NCI-H2227 treated with DMSO at 0.1 percent for 48 hours (cell line): Measurements from ENCODE around the gene LAMA3.

ENCODE experiments used
- DNase-seq: peaks from one replicate; lab custom pipeline; 2025; lab: John Stamatoyannopoulos, UW

The LAMA3 gene

DNA sequence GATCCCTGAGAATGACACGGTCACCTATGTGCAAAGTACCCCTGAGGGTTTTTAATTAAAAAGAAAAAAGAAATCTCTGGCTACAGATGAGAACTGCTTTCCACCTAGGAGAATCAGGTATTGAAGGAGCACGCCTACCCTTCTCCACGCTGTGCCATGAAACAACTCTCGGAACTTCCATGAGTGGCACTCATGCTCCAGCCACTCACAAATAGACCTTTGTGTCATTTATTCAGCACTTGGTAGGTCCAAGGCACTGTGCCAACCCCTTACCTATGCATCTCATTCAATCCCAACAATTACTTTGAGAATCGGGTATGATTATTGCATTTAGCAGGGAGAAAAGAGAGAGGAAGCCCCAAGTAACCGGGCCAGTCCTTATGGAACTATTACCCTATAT, 280.4 kb downstream of the LAMA3 start:
- DNase-seq = no peak

DNA sequence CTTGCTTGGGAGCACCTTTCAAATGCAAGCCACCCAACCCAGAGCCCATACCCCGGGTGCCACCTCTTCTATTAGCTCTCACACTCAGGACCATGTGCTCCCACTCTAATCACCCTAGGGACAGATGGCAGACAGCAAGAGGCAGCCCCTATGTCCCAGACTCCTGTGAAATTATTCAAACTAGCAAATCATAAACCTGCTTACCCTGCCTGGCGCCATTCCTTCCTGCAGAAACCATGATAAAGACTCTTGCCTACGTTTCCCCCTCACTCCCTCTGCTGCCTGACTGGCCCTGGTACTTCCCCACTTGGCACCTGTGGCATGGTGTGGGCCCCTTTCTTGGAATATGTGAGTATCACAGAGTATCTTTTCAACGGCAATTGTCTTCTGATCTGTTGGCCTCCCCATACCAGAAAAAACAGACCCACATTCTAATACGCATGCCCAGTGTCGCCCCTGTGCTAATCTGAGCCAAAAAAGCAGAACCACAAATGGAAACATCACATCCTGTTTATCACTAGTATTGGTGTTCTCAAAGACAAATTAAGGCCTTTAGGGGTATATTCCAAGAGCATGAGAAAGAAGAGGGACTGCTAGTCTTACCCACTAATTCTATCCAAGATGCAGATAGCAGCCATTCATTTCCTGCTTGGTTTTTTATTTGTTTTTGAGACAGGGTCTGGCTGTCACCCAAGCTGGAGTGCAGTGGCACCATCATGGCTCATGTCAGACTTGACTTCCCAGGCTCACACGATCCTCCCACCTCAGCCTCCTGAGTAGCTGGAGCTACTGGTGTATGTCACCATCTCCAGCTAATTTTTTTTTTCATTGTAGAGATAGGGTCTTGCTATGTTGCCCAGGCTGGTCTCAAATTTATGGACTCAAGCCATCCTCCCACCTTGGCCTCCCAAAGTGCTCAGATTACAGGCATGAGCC, 281.2 kb downstream of the LAMA3 start:
- no peak for DNase-seq

DNA sequence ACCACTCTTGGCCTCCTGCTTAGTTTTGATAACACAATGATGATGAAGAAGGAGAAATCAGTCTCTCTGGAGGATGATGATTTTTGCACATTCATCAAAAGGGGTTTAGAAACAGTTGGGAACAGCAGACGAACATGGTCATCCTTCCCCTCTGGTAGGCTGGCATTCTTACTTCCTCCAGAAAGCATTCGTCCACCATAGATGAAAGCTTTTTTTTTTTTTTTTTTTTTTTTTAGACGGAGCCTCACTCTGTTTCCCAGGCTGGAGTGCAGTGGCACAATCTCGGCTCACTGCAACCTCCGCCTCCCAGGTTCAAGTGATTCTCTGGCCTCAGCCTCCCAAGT, 281.8 kb downstream of the LAMA3 start:
- DNase-seq = no peak

DNA sequence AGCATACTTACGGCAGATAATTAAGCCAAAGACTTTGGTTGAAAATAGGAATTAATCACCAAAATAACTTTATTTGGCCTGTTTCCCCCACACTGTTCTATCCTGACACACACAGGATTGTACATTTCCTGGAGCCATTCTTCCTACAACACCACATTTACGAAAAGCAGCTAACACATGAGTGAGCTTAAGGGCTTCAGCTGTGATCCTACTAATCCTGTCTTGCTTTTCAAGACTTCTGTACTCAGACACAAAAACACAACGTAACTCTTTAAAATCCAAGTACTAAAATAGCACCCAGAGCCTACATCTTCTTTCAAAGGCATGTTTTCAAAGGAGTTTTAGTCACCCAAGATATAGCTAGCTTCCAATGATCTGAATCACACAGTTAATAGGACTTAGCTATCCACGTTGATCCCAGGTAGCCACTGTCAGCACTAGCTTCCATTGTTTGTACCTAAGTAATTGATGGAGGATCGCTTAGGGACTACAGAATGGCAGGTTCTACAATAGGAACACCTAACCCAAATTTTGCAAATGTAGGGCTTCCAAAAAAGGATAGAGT, 282.5 kb downstream of the LAMA3 start:
- no peak for DNase-seq

DNA sequence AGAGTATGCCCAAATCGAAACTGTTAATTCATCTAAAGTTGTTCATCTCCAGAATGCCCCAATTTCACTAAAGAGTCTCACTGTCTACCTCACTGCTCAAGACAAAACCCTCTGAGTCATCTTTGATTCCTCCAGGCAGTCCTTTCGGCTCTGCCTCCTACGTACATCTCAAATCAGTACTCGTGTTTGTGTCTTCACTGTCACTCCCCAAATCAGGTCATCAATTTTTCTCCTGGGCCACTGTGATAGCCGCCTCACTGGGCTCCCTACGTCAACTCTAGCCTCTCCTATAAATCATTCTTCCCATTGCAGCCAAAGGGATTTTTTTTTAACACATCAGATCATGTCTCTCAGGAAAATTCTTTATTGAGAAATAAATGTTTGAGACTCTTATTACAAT, 283.2 kb downstream of the LAMA3 start:
- no peak for DNase-seq

DNA sequence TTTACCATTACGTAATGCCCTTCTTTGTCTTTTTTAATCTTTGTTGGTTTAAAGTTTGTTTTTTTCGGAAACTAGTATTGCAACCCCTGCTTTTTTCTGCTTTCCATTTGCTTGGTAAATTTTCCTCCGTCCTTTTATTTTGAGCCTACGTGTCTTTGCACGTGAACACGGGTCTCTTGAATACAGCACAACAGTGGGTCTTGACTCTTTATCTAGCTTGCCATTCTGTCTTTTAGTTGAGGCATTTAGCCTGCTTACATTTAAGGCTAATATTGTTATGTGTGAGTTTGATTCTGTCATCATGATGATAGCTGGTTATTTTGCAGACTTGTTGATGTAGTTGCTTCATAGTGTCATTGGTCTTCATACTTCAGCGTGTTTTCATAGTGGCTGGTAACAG, 287.9 kb downstream of the LAMA3 start:
- no peak for DNase-seq

DNA sequence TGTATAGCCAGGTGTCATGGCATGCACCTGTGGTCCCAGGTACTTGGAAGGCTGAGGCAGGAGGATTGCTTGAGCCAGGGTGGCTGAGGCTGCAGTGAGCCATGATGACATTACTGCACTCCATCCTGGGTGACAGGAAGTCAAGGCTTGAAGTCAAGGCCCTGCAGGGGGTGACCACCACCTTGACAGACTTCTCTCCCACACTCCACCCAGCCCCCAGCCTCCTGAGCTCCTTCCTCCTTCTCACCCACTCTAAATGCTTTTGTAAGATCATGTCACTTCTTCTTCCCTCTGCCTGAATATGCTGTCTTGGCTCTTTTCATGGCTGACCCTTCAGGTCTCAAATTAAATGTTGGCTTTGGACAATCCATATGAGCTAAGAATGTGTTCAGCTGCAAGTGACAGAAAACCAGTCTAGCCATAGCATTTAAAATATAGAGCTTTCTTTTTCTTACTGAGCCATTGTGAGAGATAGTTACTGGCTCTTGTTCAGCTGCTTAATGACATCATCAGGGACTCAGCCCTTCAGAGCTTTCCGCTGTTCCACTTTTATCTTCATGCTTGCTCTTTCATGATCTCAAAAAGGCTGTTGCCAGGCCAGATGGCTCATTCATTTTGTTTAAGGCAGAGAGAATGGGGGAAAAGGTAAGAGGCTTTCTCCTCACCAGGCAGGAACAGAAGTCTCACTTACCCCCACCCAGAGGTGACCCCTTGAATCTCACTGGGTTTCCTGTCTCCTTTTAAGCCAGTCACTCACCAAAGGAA, 288.6 kb downstream of the LAMA3 start:
- no peak for DNase-seq

DNA sequence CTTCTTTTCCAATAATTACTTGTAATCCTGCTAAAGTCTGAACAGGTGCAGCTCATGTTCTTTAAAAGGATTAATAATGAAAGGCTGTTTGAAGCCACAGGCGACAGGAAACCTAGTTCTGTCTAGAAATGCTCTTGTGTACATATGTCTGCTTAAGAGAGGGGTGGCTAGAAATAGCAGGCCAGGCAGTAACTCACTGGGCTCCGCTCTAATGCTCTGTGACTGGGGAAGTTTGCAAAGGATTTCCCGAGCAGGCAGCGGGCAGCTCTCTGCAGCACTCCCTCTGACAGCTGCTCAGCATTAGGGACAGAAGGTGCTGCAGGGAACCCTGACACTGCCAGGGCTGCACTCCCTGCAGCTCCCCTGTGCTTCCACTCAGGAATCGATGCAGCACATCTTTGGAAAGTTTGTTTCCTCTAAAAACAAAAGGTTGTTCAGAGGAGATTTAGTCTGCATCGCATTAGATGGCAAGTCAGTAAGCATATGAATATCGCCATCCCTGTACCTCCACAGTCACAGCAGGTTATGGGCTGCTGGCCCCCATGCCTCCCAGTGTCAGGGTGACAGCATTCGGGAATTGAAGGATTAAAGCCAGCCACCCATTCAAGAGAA, 292.2 kb downstream of the LAMA3 start:
- DNase-seq = peak; percentile 79

DNA sequence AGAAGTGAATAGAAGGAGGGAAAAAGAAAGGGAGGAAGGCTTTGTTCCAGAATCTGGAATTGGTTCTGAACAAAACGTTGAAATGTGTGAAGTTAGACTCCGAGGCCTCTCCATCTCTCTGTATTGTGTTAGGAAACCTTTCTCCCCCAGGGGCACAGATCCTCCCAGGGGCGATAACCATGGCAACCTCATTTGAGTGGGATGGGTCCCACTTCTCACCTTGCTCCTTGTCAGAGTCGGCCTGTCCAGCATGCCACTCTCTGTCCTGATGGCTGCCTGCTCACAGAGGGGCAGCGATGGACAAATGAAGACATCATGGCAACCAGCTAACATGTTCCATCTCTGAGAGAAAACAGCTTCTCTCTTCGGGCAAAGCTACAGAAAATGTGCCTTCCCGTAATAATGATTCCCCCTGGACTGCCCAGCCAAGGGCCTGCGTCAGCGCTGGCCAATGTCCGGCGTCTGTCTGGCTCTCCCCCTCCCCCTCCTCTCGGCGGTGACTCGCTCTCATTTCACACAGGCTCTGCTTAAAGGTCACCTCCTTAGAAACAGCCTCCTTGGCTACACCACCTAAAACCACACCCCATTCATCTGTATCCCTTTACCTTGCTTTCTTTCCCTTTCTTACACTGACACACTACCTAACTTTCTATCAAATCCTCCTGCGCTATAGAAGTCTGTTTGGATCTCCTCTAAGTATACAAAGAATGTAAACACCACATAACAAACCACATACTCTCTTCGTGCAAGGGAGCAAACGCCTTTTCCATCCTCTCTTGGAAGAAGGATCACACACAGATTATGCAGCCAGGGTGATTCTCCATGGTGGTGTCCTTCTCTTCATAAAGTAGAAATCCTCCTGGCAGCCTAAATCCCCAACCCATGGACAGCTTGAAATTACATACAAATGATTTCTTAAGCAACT, 293.2 kb downstream of the LAMA3 start:
- DNase-seq = peak; percentile 80

DNA sequence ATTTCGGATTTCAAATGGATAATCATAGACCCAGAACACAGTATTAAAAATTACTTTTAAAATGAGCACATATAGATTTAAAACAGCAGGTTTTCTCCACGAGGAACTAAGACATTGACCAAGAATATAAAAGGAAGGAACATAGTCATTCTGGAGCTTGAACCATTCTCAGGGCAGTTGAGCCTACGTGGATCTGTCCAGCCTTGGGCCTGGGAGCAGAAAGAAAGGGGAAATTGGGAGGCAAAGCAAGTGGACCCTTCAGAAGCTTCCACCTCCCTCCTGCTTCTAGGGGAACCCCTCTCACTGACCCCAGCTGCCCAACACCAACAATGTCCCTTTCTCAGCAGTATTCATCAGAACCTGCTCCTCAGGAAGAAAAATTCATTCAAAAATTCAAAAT, 293.9 kb downstream of the LAMA3 start:
- no peak for DNase-seq

DNA sequence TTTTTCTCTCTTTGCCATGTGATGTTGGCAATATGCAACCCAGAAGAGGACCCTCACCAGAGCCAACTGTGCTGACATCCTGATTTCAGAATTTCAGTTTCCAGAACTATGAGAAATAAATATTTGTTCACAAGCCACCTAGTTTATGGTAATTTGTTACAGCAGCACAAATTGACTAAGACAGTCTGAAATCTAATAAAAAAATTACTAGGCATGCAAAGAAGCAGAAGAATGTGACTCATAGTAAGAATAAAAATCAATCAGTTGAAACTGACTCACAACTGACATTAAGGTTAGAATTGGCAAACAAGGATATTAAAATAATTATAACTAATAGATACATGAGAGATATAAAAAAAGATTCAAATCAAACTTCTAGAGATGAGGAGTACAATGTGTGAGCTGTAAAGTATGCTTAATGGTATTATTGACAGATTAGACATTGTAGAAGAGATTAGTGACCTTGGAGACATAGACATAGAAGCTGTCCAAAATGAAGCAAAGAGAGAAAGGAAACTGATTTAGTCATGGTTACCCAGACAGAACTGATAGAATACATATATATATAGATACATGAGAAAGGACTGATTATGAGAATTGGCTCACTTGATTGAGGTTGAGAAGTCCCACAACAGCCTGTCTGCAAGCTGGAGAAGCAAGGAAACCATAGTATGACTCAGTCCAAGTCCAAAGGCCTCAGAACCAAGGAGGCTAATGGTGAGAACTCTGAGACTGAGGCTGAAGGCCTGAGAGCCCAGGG, 297.5 kb downstream of the LAMA3 start:
- DNase-seq = no peak

DNA sequence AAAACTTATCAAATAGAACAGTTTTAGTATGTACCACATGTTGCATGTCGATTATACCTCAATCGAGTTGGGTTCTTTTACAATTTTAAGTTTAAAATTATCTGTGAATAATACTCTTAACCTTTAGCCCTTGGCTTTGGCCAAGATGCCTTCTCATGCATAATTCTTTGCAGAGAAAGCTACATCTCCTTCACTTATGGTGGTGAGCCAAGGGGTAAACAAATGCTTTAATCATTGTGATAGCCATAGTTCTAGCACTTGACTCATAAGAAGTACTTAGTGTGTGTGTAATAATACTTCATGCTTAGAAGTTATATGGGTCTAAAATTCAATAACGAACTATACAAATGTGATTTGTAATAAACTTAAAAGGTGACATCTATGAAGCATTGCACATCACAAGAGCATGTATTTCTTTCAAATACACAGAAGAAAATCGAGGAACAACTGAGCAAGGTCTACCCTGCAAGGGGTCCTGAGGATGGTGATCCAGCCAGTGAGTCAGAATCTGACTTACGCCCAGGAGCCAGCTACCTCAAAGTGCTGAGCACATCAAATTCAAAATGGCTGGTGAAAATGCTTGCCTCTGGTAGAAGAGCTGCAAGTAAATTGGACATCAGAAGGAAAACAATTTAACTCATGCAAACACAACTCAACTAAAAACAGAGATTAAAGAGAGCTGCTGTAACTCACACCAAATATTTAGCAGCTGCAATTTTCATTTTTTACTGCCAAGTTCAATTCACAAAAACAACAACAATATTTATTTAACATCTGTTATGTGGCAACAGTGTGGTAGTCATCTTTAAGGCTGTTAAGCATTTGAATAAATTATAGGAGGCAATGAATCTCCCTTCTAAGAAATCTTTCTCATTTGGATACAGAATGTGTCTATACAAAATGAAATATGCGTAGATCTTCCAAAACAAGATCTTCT, 301.5 kb downstream of the LAMA3 start:
- no peak for DNase-seq

DNA sequence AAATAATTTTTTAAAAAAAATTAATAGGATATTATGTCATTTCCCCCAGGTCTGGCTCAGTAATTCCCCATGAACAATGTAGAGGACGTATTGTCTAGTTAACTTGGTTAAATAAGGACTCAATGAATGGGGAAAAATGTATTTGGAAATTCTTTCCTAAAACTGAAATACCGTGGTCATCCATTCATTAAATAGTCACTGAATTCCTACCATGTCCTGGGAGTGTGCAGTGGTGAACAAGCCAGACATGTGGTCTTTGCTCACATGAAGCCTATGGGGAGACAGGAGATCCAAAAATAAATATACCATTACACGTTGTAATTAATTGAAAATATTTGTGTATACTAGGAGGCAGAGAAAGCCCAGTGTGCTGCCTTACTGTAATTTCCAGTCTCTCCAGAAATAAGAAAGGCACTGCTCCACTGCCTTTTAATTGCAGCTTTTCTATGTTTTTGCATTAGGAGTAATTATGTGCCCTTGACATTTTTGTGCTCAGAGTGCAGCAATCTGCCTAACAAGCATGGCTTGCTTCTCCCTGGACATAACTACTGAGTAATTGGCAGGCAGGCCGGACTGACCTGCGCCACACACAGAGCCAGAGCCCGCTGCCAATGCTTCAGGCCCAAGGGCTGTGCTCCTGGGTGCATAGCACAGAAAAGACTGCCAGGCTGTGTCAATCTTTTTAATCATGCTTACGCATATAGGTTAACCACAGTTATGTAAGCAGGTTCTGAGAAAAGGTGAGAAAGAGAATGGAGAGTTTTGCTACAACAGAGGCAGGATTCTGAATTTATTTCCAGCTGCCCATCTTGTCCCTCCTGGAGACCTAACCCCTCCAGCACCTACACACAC, 303.1 kb downstream of the LAMA3 start:
- DNase-seq = peak; percentile 81

DNA sequence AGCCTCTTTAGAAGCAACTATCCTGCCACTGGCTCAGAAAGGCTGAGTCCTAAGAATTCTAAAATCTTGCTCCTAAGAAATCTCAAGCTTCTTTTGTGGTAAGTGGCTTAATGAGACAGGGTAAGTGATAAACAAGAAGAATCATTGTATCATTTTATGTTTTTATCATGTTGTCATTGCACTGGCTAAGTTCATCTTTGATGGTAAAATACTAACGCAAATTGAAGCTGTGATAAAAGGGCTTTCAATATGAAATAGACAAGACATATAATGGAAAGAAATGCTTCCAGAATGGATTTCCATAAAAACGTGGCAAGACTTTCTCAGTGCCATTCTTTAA, 303.7 kb downstream of the LAMA3 start:
- no peak for DNase-seq

DNA sequence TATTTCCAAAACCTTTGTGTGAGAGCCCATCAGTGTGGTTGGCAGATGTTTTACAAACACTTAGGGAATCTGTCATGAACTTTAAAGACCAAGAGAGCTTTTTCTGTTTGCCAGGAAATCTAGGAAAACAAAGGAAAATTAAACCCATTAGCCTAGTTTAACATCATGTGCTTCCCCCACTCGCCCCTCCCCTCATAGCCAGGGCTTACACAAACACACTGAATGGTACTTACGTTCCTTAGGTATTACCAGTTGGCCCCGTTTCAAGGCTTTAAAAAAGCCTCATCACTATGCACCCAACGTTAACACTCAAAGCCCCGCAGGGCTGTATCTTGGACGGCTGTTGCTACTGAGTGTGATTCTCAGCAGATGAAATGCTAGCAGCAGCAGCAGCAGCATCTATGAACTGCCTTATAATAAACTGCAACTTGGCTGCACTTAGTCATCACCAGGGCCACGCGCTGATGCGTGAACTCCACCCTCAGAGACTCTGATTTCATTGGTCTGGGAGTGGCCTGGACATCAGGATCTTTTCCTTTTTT, 305.2 kb downstream of the LAMA3 start:
- DNase-seq = peak; percentile 83

DNA sequence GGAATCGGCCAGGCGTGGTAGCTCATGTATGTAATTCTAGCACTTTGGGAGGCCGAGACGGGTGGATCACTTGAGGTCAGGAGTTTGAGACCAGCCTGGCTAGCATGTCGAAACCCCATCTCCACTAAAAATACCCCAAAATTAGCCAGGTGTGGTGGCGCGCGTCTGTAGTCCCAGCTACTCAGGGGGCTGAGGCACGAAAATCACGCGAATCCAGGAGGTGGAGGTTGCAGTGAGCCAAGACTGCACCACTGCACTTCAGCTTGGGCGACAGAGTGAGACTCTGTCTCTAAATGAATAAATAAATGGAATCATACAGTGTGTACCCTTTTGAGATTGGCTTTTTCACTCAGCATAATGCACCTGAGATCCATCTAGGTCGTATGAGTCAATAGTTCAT, 305.9 kb downstream of the LAMA3 start:
- DNase-seq = no peak

DNA sequence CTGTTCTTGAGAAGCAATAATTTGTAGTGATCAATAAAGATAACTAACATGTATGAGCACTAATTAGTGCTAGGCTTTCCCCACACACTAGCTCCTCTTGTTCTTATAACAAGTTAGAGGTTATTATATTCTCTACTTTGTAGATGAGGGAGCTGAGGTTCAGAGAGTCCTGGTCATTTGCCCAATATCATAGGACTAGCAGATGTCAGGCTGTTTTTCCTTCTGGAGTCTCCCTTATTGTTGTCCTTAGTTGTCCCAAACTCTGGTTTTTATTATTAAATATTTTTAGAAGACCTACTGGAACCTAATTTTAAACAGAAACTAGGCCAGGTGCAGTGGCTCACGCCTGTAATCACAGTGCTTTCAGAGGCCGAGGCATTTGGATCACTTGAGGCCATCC, 308.8 kb downstream of the LAMA3 start:
- no peak for DNase-seq

DNA sequence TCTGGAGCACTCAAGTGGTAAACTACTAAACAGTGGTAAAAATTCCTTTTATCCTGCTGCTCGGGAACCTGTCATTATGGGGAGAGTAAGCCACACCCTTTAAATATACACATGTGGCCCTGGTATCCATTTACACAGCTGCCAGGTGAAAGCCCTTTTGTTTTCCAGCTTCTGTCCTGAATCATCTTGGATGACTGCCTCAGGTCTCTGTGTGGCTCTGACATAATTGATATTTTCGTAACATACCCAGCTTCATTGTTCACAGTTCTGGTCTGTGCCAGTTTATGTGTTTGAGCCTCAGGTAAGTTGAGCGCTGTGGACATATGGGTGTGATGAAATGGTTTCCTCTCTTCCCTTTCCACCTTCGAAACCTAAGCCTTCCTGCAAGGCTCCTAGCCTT, 309.6 kb downstream of the LAMA3 start:
- peak; percentile 98 for DNase-seq
